ENCODE results near the gene LIMS3.
"Not testable (repeated sequence)": the region's sequence is repeated elsewhere in the genome, so short reads cannot be mapped to it uniquely, and the experiment has no call there.

- not testable (repeated sequence) for TF ChIP-seq CTCF, POLR2A (IDR thresholded peaks at IDR 0.05)
These were observed 38.0 kb downstream of the LIMS3 start for GRCh38 chr2:109936534-109936933.

Measured in lower leg skin (tissue), 3 donors.